Activated naive CD8-positive, alpha-beta T cell treated with anti-CD3 and anti-CD28 coated beads for 36 hours (primary cell): ENCODE data around the gene ARHGEF4. TPM values are rescaled to one million over a fixed set of nuclear protein-coding genes. Genes with fewer than 3 reads are reported as not detected.

Experiments
- DNase-seq: peaks from one replicate; pipeline ENCODE4 v3.0.0; 2021
- H3K27ac Mint-ChIP-seq: one replicate; pipeline ENCODE4 v1.8.0; 2022; ENCODE audit warnings: mild to moderate bottlenecking, moderate library complexity, mixed read lengths
- H3K27me3 Mint-ChIP-seq: one replicate; pipeline ENCODE4 v1.8.0; 2022; ENCODE audit warnings: mild to moderate bottlenecking, mixed read lengths
- H3K36me3 Mint-ChIP-seq: one replicate; pipeline ENCODE4 v1.8.0; 2021; ENCODE audit warnings: mild to moderate bottlenecking, mixed read lengths
- H3K4me1 Mint-ChIP-seq: one replicate; pipeline ENCODE4 v1.8.0; 2021; ENCODE audit warnings: mixed read lengths
- H3K4me3 Mint-ChIP-seq: one replicate; pipeline ENCODE4 v1.8.0; 2022; ENCODE audit warnings: mild to moderate bottlenecking, moderate library complexity, mixed read lengths
- H3K9me3 Mint-ChIP-seq: one replicate; pipeline ENCODE4 v1.8.0; 2022; ENCODE audit warnings: mixed read lengths
- total RNA-seq, 2 experiments: library from RNA; stranded (reverse); gene quantifications; one replicate each; pipeline ENCODE4 v1.2.3, GENCODE V29; 2021

ARHGEF4 gene
- total RNA-seq, 2 experiments from 2014 or later, result 2.8 to 3.3 TPM

DNA sequence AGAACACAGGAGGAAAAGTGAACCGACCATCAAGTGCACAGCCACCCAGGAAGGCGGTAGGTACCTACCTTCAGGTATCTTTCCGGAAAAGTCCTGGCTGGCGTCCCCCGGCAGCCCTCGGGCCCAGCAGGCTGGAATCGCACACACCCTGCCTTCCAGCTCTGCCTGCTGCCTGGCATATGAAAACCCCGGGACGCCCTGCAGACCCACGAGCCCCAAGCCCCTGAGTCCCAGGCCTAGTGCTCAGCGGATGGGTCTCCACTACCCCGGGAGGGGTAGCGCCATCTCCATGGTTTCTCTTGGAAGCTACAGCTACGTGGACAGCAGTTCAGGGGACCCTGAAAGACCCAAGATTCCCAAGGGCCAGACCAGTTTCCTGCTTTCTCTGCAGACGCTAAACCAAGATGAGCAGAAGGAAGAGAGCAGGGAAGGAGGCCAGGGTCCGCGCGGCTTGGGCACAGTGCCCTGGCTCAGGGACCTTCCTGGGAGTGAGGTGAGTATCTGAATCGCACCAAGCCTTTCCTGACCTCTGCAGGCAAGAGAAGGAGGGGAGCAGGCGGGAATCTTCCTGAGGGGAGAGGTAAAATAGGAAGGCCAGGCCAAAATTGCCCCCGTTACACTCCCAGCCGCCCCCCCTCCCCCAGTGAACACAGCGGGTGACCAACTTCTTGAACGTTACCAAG, 80.4 kb downstream of the ARHGEF4 start:
- Mint-ChIP-seq H3K36me3 (no peaks in the 10 kb centered on the region), H3K27me3 (peaks cover 31% of the 10 kb centered on the region), H3K4me3 (no peak overlapping the region), H3K27ac (no peak overlapping the region), H3K9me3 (no peaks in the 10 kb centered on the region), H3K4me1 (no peaks in the 10 kb centered on the region)
- DNase-seq, result no peak

DNA sequence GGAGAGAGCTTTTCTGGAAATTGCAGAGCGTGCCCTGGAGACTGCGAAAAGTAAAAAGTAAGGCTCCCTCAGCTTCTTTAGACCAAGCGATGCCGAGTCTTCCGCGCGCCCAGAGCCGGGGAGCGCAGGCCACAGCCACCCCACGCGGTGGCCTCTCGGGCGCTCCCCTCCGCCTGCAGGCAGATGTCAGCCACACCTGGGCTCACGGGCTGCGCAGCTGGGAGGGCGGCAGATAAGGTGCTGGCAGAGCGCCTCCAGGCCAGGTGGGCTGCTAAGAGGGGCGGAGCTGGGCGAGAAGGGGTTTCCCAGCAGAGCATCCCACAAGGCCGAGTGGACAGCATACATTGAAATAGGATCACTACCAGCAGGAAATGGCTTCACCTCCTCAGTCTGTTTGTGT, 81.7 kb downstream of the ARHGEF4 start:
- Mint-ChIP-seq H3K27me3 (peaks cover 31% of the 10 kb centered on the region), H3K4me1 (no peaks in the 10 kb centered on the region), H3K36me3 (no peaks in the 10 kb centered on the region), H3K4me3 (no peak overlapping the region), H3K27ac (no peak overlapping the region), H3K9me3 (no peaks in the 10 kb centered on the region)
- DNase-seq, result no peak

DNA sequence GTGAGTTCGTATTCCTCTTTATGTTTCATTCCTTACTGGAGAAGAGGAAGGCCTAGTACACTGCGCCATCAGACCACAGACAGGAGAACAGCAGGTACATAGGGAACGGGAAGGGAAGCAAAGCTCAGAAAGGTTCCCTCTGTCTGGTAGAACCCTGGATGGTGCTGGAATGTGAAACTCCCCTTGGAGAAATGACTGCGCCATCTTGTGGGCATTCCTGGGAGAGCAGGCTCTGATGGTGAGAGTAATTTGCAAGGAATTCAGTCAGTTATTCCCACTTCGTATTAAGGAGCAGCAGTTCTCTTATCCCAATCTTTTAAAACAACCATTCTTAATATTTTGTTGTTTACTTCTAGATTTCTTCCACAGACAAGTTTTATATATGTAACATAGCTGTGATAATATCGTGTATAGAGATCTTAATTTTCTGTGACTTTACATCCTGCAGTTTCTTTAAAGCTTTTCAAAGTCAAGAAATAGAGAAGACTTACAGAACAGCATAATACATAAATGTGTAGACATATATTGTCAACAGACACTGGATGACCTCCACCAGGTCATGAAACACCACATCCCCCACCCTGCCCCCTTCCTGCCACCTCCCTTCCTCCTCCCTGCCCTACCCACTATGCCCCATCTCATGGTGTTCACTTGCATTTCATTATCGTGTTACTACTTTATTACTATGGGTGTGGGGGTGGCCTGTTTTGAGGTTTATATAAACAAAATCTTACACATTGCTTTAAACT, 83.9 kb downstream of the ARHGEF4 start:
- Mint-ChIP-seq H3K27ac (no peak overlapping the region), H3K4me1 (no peaks in the 10 kb centered on the region), H3K27me3 (peaks cover 20% of the 10 kb centered on the region), H3K36me3 (no peaks in the 10 kb centered on the region), H3K4me3 (no peak overlapping the region), H3K9me3 (no peaks in the 10 kb centered on the region)
- DNase-seq, result peak; percentile 28

DNA sequence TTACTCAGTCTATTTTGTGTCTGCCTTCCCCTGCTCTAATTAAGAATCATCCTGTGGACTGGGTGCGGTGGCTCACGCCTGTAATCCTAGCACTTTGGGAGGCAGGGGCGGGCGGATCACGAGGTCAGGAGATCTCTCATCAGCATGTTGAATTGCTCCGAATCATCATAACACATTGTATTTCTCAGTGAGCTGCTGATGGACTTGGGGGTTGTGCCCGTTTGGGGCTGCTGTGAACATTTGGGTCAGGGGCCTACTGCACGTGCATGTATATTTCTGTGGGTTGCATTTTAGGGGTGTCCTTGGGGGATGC, 84.4 kb downstream of the ARHGEF4 start:
- Mint-ChIP-seq H3K4me3 (no peak overlapping the region), H3K4me1 (no peaks in the 10 kb centered on the region), H3K27ac (no peak overlapping the region), H3K9me3 (no peaks in the 10 kb centered on the region), H3K36me3 (no peaks in the 10 kb centered on the region), H3K27me3 (peaks cover 20% of the 10 kb centered on the region)
- no peak for DNase-seq

DNA sequence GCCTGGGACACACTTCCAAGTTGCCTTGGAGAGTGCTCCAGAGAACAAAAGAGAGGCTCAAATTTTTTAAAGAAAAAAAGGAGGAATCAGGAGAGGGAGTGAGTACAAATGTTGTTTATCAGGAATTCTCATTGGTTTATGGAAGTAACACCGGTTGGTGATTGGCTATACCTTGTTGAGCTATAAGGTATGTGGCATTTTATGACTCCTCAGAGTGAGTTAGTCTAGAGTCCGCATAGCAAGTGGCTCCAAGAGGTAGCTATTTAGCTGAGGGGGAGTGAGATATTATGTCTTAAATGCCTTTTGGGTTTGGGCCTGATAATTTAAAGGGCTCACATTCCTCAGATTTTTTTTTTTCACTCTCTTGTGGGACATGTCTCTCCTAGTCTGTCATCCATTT, 85.7 kb downstream of the ARHGEF4 start:
- Mint-ChIP-seq H3K36me3 (no peaks in the 10 kb centered on the region), H3K9me3 (no peaks in the 10 kb centered on the region), H3K27me3 (peaks cover 8% of the 10 kb centered on the region), H3K4me1 (no peaks in the 10 kb centered on the region), H3K27ac (no peak overlapping the region), H3K4me3 (no peak overlapping the region)
- DNase-seq, result no peak

DNA sequence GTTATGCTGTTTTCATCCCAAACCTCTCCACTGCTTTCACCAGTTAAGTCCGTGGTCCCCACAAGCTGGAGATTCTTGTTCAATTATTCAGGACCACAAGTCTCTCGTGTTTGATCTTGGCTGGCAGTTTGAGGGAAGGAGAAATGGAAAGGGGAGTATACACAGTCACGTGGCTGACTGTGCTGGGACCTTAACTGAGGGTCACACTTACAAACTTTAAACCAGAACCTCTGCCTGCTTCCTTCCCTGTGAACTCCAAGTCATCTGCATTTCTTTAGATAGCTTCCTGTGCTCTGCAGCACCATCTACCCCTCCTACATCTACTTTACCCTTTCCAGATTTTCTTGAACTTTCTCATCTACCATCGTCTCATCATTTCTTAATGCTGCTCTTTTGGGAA, 91.7 kb downstream of the ARHGEF4 start:
- H3K4me3 Mint-ChIP-seq, result no peak overlapping the region

DNA sequence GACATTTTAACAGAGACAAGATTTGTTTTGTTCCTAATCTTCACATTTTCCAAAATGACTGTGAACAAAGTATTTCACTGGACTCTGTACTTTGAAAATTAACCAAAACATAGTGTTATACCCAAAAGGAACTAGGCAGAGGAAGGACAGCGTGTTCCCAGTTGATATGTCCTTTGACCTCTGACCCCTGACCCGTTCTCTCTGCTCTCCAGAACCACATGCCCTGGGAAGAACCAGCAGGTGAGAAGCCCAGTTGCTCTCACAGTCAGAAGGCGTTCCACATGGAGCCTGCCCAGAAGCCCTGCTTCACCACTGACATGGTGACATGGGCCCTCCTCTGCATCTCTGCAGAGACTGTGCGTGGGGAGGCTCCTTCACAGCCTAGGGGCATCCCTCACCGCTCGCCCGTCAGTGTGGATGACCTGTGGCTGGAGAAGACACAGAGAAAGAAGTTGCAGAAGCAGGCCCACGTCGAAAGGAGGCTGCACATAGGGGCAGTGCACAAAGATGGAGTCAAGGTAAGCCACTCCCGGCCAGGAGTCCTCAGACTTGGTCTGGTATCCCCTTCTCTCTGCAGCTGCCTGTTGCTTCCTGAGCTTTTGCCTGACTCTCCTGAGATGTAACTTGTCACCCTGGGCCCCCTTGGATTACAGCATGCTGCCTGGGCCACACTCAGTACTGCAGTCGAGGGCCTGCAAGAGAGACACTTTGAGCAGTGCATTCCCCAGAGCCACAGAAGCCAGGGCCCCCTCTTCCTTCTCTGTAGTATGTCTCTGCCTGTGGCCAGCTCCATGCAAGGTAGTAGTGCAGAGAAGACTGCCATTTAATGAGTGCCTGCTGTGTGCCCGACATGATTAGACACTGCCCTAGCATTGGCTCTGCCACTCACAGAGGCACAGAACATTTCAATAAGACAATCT, 94.3 kb downstream of the ARHGEF4 start:
- no peak overlapping the region for H3K4me3 Mint-ChIP-seq
- peaks cover 6% of the 10 kb centered on the region for H3K27me3 Mint-ChIP-seq

More for the DNA sequence above, 91.7 kb downstream of the ARHGEF4 start:
- no peak for DNase-seq
- Mint-ChIP-seq H3K27ac (no peak overlapping the region), H3K27me3 (peaks cover 6% of the 10 kb centered on the region), H3K4me1 (no peaks in the 10 kb centered on the region), H3K36me3 (no peaks in the 10 kb centered on the region), H3K9me3 (peaks cover 9% of the 10 kb centered on the region)

DNA sequence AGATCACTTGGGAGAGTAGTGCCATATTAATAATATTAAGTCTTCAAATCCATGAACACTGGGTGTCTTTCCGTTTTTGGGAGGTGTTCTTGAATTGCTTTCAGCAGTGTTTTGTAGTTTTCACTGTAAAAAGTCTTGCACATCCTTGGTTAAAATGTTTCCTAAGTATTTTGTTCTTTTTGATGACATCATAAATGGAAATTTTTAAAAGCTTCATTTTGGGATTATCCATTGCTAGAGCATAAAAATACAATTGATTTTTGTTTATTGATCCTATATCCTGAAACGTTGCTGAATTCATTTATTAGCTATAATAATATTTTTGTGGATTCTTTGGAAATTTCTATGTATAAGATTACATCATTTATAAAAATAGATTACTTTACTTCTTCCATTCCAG, 96.8 kb downstream of the ARHGEF4 start:
- DNase-seq, result no peak
- H3K27me3 Mint-ChIP-seq, result peaks cover 4% of the 10 kb centered on the region
- H3K4me1 Mint-ChIP-seq, result no peaks in the 10 kb centered on the region
- no peaks in the 10 kb centered on the region for H3K36me3 Mint-ChIP-seq
- no peak overlapping the region for H3K27ac Mint-ChIP-seq
- H3K4me3 Mint-ChIP-seq, result no peak overlapping the region
- H3K9me3 Mint-ChIP-seq, result peaks cover 10% of the 10 kb centered on the region

More for the DNA sequence above, 94.3 kb downstream of the ARHGEF4 start:
- H3K9me3 Mint-ChIP-seq, result peaks cover 9% of the 10 kb centered on the region
- H3K36me3 Mint-ChIP-seq, result no peaks in the 10 kb centered on the region
- H3K27ac Mint-ChIP-seq, result no peak overlapping the region
- H3K4me1 Mint-ChIP-seq, result no peaks in the 10 kb centered on the region
- DNase-seq, result no peak

DNA sequence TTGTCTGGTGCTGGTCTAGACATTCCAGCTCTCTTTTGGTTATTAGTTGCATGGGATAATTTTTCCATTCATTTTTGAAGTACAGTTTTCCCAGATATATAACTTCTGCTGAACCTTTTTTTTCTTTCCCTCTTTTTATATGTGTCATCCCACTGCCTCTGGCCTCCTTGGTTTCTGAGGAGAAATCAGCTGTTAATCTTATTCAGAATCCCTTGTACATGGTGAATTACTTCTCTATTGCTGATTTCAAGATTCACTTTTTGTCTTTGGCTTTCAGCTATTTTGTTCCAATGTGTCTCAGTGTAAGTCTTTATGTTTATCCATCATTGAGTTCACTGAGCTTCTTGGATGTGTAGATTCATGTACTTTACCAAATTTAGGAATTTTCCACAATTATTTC, 99.7 kb downstream of the ARHGEF4 start:
- no peak for DNase-seq
- peaks cover 5% of the 10 kb centered on the region for H3K27me3 Mint-ChIP-seq
- H3K27ac Mint-ChIP-seq, result no peak overlapping the region
- no peaks in the 10 kb centered on the region for H3K36me3 Mint-ChIP-seq
- no peaks in the 10 kb centered on the region for H3K4me1 Mint-ChIP-seq
- peaks cover 7% of the 10 kb centered on the region for H3K9me3 Mint-ChIP-seq
- H3K4me3 Mint-ChIP-seq, result no peak overlapping the region

DNA sequence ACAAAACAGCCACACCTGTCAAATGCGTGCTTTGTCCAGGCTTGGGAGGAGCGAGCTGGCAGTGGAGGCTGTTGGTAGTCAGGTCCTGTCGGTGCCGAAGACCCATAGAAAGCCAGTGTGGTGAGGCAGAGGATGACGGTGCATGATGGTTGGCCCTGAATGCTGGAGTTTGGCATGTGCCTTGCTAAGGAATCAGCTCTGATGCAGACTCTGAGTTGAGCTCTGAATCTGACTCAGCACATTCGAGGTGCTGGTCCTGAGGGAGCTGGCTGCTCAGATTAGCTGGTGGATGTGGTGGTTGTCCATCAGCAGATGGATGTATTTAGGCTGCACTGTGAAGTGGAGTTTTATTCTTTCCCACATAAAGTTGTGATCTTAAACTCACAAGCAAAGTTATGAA, 111.3 kb downstream of the ARHGEF4 start:
- no peak for DNase-seq
- H3K9me3 Mint-ChIP-seq, result peaks cover 22% of the 10 kb centered on the region
- no peak overlapping the region for H3K27ac Mint-ChIP-seq
- no peak overlapping the region for H3K4me3 Mint-ChIP-seq
- peaks cover 2% of the 10 kb centered on the region for H3K36me3 Mint-ChIP-seq
- peaks cover 1% of the 10 kb centered on the region for H3K27me3 Mint-ChIP-seq
- peaks cover 7% of the 10 kb centered on the region for H3K4me1 Mint-ChIP-seq

DNA sequence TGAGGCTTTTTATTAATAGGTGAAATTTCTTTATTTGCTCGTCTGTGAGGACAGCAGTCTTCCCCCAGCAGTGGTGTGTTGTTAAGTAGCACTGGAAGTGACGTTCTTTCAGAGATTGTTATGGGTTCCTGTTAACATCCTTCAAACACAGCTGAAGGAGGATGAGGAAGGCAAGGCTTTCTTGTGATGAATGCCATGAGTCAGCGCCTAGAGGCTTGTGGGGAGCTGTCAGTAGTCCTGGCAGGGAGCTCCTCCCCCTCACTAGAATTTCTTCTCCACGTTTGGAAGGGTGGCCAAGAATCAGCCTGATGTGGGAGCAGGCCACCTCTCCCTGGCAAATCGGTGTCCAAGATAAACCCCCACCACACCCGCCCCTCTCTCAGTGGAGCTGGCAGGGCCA, 113.2 kb downstream of the ARHGEF4 start:
- no peak overlapping the region for H3K4me3 Mint-ChIP-seq
- H3K9me3 Mint-ChIP-seq, result peaks cover 21% of the 10 kb centered on the region
- peaks cover 7% of the 10 kb centered on the region for H3K4me1 Mint-ChIP-seq
- H3K27me3 Mint-ChIP-seq, result peaks cover 1% of the 10 kb centered on the region
- H3K27ac Mint-ChIP-seq, result no peak overlapping the region
- DNase-seq, result no peak
- peaks cover 4% of the 10 kb centered on the region for H3K36me3 Mint-ChIP-seq

DNA sequence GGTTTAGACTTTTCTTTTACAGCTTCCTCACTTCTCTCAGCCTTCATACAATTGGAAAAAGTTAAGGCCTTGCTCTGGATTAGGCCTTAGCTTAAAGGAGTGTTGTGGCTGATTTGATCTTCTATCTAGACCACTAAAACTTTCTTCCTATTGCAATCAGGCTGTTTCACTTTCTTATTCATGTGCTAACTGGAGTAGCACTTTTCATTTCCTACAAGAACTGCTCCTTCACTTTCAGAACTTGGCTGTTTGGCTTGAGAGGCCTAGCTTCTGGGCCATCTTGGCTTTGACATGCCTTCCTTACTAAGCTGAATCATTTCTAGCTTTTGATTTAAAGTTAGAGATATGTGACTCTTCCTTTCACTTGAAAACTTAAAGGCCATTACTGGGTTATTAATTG, 114.3 kb downstream of the ARHGEF4 start:
- H3K27me3 Mint-ChIP-seq, result peaks cover 6% of the 10 kb centered on the region
- H3K36me3 Mint-ChIP-seq, result peaks cover 4% of the 10 kb centered on the region
- no peak for DNase-seq
- peaks cover 7% of the 10 kb centered on the region for H3K4me1 Mint-ChIP-seq
- no peak overlapping the region for H3K4me3 Mint-ChIP-seq
- peaks cover 19% of the 10 kb centered on the region for H3K9me3 Mint-ChIP-seq
- peak overlapping the region; percentile 26 for H3K27ac Mint-ChIP-seq

DNA sequence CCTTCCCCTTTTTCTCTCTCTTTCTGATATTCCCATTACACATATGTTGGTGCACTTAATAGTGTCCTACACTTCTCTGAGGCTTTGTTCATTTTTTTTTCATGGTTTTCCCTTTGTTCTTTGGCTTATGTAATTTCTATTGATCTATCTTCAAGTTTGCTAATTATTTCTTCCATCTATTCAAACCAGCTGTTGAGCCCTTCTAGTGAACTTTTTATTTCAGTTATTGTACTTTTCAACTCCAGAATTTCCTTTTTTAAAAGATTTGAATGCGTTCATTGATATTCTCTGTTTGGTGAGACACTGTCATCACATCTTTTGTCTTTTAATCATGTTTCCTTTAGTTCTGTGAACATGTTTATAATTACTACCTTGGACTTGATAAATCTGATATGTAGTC, 118.2 kb downstream of the ARHGEF4 start:
- H3K4me3 Mint-ChIP-seq, result no peak overlapping the region
- H3K36me3 Mint-ChIP-seq, result peaks cover 2% of the 10 kb centered on the region
- peaks cover 7% of the 10 kb centered on the region for H3K4me1 Mint-ChIP-seq
- H3K9me3 Mint-ChIP-seq, result peaks cover 19% of the 10 kb centered on the region
- no peak overlapping the region for H3K27ac Mint-ChIP-seq
- peaks cover 14% of the 10 kb centered on the region for H3K27me3 Mint-ChIP-seq
- no peak for DNase-seq

DNA sequence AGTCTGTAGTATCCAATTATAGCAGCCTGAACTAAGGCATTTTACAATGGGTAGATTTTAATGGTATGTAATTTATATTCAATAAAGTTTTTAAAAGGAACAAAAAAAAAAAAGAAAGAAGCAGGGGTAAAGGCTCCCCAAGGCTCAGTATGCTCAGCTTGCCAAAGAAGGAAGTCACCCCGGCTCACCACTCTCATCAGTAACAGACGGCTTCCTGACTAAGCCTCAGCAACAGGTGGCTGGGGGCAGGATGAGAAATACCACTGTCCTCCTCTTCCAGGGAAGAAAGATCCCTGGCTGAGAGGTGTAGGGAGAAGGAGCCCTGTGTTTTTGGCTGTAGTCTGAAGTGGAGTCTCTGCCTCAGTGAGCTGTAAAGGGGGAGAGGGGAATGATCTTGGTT, 121.2 kb downstream of the ARHGEF4 start:
- H3K27me3 Mint-ChIP-seq, result peaks cover 37% of the 10 kb centered on the region
- no peak overlapping the region for H3K27ac Mint-ChIP-seq
- peaks cover 2% of the 10 kb centered on the region for H3K36me3 Mint-ChIP-seq
- H3K4me3 Mint-ChIP-seq, result no peak overlapping the region
- no peak for DNase-seq
- H3K9me3 Mint-ChIP-seq, result peaks cover 15% of the 10 kb centered on the region
- no peaks in the 10 kb centered on the region for H3K4me1 Mint-ChIP-seq

DNA sequence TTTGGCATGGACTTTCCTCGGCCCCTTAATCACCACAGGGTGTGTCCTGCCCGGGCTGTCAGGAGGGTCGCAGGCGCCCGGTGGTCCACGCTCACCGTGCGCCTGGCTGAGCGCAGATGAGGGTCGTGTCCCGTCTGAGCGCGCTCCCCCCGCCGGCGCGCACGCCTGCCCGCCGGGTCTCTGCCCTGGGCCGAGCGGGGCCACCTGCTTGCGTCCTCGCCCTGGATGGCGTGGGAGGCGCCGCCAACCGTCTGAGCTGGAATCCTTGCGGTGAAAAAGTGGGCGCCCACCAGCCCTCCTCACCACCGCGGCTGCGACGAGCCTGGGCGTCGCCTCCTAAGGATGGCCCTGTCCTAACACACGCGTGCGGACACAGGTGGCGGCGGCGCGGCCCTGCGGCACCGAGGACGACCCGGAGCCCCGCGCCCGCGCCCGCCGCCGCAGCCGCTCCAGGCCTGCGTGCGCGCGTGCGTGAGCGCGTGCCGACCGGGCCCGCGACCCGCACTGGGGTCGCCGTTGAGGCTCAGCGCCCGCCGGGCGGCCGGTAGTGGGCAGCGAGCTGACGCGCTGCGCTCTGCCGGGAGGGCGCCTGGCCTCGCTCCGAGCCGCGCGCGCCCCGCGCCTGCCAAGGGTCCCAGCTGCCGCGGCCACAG, 126.6 kb downstream of the ARHGEF4 start:
- Mint-ChIP-seq H3K9me3 (no peaks in the 10 kb centered on the region), H3K4me3 (no peak overlapping the region), H3K27me3 (peaks cover 51% of the 10 kb centered on the region), H3K36me3 (peaks cover 2% of the 10 kb centered on the region), H3K27ac (no peak overlapping the region), H3K4me1 (peaks cover 5% of the 10 kb centered on the region)
- DNase-seq, result peak; percentile 9
